Neural progenitor cell (in vitro differentiated cells): ENCODE results near the gene KCNIP1.

ENCODE experiments used
- CTCF ChIP-seq: fragments of 200-600 bp; sonication (generic); IDR thresholded peaks from 2 replicates; pipeline ENCODE4 v1.5.1; 2017; ENCODE audit warnings: antibody characterized with exemption, mild to moderate bottlenecking
- EZH2 ChIP-seq: fragments of 200-600 bp; sonication (generic); IDR thresholded peaks from 2 replicates; pipeline ENCODE4 v1.6.1; 2017; ENCODE audit warnings: antibody characterized with exemption, mild to moderate bottlenecking, moderate library complexity

DNA sequence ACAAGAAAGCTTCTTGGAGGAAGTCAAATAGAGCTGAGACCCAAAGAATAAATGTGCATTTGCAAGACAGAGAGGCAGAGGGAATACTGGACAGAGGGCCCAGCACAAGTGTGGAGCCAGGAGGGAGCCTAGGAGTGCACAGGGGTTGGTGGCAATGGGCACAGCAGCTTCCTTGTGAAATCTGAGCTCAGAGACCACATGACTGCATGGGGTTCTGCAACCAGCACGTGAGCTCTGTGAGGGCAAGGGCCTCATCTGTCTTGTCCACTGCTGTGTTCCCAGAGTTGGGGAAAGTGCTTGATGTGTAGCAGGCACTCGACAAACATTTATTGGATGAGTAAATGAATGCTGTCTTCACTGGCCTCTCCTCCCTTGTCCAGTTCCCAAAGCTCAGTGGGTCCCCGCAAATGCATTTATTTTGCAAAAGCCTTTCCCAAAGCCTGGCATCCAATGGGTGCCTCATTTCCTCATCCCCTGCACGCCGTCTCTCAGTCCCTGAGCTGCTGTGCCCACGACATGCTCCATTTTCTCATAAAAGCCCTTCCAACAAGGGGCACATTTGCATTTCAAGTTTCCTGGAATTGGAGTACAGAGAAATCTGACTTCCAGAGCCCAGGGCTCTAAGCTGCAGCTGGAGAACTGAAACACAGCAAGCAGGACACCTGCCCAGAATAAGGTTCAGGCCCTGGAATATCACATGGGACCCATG lies 58.5 kb downstream of the KCNIP1 start:
- TF ChIP-seq EZH2: no peak
- no peak for TF ChIP-seq CTCF
